Activated CD8-positive, alpha-beta memory T cell treated with anti-CD3 and anti-CD28 coated beads, Interleukin-2, amount 50 U/mL, for 1 hour (primary cell): ENCODE results near the gene MAD1L1.
"Not testable (repeated sequence)": the region's sequence is repeated elsewhere in the genome, so short reads cannot be mapped to it uniquely, and the experiment has no call there.

Source experiments
- DNase-seq: peaks from one replicate; pipeline ENCODE4 v3.0.0-alpha.2; 2020; ENCODE audit errors: extremely low read depth

The MAD1L1 gene

DNA sequence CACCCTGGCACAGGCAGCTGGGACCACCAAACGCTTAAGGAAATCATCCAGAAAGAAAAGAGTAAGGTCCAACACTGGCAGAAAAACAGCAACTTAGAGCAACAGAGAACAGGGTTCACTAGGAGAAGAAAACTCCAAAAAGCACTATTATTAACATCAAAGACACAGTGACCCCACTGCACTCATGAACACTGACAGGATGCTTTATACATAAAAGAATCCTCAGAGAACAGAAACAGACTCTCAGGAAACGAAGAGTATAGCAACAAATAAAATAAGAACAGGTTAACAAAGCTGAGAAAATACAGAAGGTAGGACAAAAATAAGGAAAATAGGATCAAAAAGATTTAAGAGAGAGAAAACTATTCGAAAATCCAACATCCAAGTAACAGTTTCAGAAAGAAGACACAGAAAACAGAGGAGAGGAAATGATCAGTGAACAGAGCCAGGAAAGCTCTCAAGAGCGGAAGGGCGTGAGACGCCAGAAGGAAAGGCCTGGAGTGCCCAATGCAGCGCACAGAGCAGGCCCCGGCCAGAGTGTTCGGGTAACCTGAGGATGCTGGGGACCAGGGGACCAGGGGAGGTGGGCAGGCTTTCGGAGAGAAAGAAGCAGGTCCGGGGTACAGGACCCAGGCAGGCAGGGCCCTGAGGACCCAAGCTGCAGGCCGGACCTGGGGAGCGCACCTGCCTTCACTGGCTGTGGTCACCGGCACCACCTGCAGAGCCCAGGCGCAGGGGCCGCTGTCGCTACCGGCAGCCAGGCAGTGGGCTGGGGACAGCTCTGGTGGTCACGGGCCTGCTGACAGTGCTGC, 258.2 kb downstream of the MAD1L1 start:
- no peak for DNase-seq

DNA sequence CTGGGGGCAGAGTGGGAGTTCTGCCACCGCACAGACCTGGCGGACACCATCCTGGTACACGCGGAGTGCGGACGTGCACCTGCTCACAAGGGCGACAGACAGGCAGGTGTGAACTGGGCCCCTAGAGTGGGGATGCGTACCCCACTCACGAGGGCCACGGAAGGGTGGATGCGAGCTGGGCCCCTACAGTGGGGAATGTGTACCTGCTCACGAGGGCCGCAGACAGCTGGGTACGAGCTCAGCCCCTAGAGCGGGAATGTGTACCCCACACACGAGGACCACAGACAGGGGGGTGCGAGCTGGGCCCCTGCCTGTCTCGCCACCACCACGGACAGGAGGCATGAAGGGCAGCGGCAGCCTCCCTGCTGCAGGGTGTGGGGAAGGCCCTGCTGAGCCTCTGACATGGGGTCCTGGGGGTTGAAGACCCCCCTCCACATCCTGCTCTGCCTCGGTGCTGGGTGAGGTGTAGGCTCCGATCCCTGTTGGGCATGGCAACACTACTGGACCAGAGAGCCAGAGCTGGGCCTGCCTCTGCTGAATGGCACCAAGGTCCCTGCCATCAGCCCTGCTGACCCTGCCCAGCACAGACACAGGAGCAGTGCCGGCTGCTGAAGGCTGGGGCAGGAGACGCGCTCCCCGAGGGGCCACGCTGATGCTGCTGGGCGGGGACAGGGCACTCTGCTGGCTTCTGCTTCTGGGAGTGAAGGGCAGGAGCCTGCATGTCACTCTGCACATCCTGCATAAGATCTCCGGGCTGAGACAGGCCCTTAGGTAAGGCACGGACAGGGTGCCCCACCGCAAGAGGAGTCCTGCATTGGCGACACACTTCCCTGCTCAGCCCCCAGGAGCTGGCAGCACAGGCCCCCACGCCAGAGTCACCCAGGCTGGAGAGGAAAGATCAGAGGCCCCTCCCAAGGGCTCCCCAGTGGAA, 259.2 kb downstream of the MAD1L1 start:
- no peak for DNase-seq

DNA sequence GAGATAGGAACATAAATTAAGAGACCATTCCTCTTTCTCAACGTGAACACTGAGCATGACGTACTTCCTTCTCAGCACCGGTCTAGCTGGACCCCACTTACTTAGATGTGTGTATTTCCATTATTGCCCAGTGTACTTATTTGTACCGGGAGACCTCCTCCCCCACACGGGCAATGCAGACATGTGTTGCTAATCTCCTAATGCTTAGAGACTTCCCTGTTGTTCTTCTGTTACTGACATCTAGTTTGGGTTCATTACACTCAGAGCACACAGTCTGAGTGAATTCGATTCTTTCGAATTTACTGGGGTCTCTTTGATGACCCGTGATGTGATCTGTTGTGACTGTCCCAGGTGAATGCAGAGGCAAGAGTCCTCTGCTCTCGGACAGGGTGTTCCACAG, 260.0 kb downstream of the MAD1L1 start:
- no peak for DNase-seq

DNA sequence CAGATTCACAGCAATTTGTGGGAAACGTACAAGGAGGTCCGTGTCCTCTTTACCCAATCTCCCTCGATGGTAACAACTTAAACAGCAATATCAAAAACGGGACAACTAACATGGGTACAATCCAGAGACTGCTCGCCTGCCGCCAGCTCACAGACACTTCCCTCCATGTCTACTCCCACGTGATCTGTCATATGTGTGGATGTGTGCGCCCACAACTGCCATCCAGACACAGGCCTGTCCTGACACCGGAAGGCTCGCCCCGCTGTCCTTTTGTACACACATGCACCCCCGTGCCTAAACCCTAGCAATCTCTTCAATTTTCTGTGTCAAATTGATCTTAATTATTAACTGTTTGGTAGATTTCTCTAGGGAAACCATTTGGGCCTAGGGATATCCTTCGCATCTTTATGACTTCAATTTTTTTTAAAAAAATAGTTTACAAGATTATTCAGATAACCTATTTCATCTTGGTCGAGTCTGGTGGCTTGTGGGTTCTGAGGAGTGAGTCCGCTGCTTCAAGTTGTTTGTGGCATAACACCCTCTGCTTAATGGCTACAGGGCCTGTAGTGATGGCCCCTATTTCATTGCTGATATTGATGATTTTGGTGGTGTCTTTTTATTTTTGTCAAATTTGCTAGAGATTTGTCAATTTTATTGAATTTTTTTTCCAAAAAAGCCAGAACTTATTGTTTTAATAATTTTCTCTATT, 260.6 kb downstream of the MAD1L1 start:
- DNase-seq, result no peak

DNA sequence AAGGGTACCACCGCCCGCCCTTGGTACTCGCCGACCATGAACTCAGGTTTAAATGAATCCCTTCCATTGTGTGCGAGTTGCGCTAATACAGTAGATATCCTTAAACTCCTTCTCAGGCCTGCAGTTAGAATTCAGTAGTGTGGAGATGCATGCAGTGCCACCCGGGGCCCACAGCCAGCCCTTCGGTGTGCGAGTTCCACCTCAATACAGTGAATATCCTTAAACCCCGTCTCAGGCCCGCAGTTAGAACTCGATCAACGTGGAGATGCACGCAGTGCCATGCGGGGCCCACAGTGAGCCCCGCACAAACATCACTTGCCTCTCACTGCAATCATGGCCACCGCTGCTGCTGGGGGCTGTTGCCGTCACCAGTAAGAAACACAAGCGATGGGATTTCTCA, 261.9 kb downstream of the MAD1L1 start:
- DNase-seq, result no peak

DNA sequence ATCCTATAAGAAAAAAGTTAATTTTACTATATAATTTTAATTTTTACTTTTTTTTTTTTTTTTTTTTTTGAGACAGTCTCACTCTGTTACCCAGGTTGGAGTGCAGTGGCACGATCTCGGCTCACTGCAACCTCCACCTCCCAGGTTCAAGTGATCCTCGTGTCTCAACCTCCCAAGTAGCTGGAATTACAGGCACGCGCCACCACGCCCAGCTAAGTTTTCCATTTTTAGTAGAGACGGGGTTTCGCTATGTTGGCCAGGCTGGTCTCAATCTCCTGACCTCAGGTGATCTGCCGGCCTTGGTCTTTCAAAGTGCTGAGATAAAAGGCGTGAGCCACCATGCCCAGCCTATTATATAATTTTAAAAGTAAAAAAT, 262.5 kb downstream of the MAD1L1 start:
- not testable (repeated sequence) for DNase-seq

DNA sequence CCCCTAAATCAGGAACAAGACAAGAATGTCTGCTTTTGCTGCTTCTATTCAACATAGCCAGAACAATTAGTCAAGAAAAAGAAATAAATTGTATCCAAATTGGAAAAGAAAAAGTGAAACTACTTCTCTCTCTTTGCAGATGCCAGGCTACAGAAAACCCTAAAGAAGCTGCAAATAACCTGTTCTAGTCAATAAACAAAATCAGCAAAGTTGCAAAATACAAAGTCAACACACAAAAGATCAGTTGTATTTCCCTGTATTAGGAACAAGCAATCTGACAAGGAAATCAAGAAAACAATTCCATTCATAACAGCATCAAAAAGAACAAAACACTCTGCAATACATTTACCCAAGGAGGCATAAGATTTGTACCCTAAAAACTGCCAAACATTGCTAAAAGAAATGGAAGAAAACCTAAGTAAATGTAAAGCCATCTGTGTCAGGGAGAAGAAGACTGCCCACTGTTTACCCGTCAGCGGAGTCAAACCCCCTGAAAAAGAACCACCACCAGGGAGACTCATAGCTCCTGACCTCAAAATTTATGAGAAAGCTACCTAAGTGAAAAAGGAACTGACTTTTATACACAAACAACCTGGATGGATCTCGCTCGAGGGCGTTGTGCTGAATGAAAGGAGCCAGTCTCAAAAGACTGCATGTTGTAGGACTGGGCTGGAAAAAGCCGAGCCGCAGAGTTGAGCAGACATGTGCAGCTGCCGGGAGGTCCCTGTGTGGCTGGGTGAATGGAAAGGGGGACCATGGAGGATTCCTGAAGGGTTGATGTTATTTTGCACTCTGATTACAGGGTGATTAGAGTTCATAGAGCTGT, 263.1 kb downstream of the MAD1L1 start:
- no peak for DNase-seq

DNA sequence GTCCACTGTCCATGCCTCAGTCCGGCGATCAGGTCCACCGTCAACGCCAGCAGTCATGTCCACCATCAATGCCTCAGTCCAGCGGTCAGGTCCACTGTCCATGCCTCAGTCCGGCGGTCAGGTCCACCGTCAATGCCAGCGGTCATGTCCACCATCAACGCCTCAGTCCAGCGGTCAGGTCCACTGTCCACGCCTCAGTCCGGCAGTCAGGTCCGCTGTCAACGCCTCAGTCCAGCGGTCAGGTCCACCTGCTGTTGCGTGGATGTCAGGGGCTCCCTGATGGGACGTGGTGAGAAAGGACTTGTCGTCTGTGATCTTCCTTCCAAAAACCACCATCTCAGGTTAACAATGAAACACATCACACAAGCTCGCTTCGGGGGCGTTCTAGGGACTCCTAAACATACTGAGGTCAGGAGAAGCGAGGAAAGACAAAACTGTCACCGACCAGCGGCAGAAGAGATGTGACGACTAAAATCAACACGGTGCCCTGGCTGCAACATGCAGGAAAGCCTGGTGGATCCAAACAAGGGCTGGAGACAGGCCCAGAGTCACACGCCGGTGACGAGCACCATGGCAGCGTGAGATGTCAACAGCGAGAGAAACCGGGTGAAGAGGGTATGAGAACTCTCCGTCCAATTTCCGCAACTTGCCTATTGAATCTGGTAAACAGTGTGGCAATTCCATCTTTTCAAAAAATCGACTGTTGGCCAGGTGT, 264.2 kb downstream of the MAD1L1 start:
- no peak for DNase-seq

DNA sequence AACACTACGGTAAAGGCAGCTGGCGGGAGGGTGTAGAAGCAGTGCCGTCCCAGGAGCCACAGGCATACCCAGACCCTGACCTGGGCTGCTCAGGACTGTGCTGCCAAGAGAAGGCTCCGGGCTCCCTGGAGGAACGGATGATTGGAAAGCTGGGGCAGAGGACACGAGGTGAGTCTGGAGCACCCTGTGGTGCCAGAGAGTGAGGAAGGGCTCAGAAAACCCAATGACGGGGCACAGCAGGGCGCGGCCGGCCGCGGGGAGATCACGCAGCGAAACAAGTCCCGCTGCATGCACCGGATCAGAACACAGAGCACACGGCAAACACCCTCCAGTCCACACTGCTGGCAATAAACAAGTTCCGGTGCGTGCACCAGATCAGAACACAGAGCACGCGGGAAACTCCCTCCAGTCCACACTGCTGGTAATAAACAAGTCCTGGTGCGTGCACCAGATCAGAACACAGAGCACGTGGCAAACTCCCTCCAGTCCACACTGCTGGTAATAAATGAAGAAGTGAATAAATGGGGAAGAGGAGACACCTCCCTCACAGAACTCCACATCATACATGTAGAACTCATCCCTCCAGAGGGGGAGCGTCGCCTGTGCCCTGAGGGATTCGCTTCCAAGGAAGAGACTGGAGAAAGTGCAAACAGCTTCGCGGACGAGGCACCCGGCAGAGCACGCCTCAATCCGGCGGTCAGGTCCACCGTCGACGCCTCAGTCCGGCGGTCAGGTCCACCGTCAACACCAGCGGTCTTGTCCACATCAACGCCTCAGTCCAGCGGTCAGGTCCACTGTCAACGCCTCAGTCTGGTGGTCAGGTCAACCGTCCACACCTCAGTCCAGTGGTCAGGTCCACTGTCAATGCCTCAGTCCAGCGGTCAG, 265.0 kb downstream of the MAD1L1 start:
- no peak for DNase-seq

DNA sequence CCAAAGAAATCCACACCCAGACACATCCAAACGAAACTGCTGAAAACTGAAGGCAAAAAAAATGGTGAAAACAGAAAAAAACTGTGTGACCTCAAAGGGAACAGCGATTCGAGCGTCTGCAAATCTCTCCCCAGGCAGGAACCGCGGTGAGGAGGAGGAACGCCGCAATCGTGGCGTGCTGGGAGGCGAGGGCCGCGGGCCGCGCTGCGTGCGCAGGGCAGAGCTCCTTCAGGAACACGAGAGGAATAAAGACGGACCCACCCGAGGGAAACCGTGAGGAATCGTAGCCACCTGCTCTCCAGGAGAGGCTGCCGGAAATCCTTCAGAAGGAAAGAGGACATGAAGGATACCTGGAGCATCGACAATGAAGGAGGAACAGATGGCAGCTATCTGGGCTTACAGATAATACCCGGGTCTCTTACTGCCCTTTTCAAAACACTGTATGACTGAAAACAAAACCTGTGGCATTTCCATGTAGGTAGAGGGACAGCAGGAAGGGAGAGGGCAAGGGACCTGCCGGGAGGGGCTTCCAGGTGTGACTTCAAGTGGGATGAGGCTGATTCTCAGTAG, 266.0 kb downstream of the MAD1L1 start:
- no peak for DNase-seq

DNA sequence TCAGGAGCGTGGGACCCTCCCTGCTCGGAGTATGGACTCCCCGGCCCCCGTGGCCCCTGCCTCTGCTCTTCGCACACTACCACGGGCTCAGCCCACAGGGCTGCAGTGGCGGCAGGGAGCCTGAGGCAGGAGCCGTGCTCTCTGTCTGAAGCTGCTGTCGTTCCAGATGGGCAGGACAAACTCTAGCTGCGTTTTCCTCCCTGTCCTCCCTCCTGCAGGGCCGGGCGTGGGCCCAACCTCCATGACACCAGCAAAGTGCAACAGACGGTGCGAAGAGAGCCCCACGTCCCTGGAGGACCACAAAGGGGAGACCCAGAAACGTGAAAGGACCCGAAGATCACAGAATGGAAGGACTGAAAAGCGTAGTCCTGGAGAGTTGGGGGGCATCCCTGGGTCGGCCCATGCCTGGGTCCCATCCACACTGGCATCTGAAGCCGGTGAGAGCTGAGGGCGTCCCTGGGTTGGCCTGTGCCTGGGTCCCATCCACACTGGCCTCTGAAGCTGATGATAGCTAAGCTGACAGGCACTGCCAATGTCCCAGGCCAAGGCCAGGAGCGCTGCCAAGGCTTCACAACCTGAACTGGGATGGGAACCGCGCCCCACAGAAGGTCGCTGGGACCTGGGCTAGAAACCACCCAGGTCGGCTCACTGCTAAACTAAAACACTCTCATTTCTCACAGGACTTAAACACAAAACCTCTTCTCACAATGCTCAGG, 267.0 kb downstream of the MAD1L1 start:
- no peak for DNase-seq

DNA sequence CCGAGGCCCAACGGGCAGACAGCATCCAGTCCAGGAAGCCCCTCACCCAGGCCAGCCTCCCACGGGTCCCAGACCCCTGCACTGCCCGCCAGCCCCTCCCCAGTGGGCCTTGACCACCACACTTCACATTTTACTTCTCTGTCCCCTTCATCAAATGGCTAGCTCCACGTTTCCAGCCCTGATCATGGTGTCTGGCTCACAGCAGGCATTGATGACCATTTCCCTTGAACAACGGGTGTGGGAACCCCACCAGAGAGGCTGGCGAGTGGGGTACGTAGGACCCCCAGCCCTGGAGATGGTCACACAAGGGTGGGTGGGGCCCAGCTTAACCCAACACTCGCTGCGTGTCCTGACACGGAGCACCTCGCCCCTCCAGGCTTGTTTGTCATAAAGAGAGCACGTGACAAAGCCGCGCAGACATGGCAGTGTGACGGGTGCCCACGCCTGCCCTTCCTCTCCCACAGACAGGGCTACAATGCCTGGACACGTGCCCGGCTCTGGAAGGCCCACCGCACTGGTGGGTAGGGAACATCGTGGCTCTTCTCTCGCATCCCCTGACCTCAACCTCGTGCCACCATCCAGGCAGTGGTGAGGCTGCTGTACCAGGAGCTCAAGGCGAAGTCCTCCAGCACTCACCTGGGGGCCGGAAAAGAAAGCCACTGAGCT, 267.7 kb downstream of the MAD1L1 start:
- no peak for DNase-seq

DNA sequence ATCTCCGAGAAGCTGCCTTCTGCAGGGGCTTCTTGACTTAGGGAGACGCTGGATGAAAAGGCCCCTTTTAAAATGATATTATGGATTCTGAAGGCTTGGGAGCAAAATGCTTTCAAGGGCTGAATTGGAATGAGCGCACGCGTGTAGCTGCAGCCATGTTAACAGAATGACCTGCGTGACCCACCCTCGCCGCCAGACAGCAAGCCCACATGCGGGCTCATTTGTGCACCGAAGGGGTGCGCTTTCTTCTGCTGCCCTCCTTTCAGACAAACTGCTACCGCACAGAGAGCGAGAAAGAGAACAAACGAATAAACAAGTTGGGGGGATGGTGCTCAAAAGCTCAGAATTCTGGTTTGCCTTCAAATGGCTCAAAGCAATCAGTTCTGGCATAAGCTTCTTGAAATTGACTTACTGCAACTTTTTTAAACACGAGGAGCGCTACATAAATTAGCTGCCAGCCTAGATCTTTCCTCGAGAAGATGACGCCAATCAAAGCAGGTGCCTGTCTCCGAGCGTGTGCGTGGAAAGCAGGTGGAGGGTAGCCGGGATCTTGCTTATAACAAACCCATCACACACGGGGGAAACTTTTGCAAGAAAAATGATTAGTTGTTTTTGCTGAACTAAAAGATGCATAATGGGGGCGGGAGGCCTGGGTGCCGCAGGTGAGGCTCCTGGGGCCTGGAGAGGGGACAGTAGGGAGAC, 268.4 kb downstream of the MAD1L1 start:
- DNase-seq, result no peak

DNA sequence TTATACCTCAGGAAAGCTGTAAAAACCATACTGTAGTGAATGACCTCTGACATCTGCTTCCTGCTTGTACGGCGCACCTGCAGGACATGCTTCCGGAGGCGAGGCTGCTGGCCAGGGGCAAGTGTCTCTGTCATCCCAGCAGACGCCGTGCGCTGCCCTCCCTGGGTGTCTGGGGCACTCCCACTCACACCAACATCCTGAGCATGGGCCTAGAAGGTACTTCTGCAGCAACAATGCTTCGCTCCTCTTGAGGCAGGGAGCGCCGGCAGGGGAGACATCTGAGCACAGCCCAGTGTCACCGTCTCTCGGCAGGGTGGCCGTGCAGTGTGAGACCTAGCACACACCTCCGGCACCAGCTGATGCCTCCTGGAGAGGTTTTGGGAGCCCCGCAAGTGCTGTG, 269.2 kb downstream of the MAD1L1 start:
- no peak for DNase-seq

DNA sequence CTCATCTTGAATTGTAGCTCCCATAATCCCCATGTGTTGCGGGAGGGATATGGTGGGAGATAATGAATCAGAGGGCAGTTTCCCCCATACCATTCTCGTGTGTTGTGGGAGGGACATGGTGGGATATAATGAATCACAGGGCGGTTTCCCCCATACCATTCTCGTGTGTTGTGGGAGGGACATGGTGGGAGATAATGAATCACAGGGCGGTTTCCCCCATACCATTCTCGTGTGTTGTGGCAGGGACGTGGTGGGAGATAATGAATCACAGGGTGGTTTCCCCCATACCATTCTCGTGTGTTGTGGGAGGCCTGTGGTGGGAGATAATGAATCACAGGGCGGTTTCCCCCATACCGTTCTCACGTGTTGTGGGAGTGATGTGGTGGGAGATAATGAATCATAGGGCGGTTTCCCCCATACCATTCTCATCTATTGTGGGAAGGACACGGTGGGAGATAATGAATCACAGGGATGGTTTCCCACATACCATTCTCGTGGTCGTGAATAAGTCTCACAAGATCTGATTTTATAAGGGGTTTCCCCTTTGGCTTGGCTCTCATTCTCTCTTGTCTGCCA, 271.0 kb downstream of the MAD1L1 start:
- DNase-seq, result peak; percentile 33

DNA sequence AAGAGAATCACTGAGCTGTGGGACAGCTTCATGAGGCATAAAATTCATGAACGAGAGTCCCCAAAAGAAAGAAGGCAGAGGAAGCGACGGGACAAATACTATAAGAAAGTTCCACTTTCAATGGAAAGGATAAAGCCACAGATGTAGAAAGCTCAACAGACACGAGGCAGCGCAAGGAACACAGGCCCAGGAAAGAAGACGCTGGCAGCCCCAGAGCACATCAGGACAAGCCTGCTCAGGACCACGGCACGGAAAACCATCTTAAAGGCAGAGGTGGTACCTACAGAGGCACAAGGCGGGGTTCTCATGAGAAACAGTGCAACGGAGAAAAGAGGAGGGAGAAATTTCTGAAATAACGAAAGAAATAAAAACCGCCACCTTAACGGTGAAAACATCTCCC, 273.4 kb downstream of the MAD1L1 start:
- DNase-seq, result no peak
